Naive thymus-derived CD4-positive, alpha-beta T cell (primary cell): Measurements from ENCODE around the gene HDAC4. TPM values are rescaled to one million over a fixed set of nuclear protein-coding genes. Genes with fewer than 3 reads are reported as not detected.

ENCODE experiments used
- ATAC-seq: fragments of 150-1000 bp; cut with Tn5 transposase; 2 replicates; pipeline ENCODE4 v1.10.0; 2021; ENCODE audit warnings: mild to moderate bottlenecking, moderate library complexity
- CTCF ChIA-PET: fragments of 350-600 bp; sonication (Branson Sonifier 250); formaldehyde crosslinking; loops from one replicate; lab custom pipeline; 2021; ENCODE audit warnings: antibody characterized with exemption; lab: Charles Lee
- POLR2A ChIA-PET: fragments of 350-600 bp; sonication (Branson Sonifier 250); formaldehyde crosslinking; loops from one replicate; lab custom pipeline; 2021; ENCODE audit warnings: antibody characterized with exemption, inconsistent platforms; lab: Charles Lee
- DNase-seq, 9 donors: peaks; one replicate each; pipeline versions ENCODE4 v3.0.0 to v3.0.0-alpha.2; 2020 to 2022; ENCODE audit warnings: mixed read lengths in 1 of 9
- H3K27ac ChIP-seq: one replicate; pipeline ENCODE4 v1.7.0; 2013; ENCODE audit warnings: mild to moderate bottlenecking, low read depth, low read length, moderate library complexity
- H3K27me3 ChIP-seq, 2 donors: one replicate each; pipeline ENCODE4 v1.7.0; 2013; ENCODE audit warnings: low read length in 2 of 2, mild to moderate bottlenecking in 2 of 2, moderate library complexity in 2 of 2; ENCODE audit not compliant: control insufficient read depth in 2 of 2, insufficient read depth in 2 of 2
- H3K36me3 ChIP-seq, 3 experiments: 1 replicate in 2 of 3; 2 replicates in 1 of 3; pipeline ENCODE4 v1.7.0; 2013; ENCODE audit warnings: low read length in 3 of 3, mild to moderate bottlenecking in 3 of 3, moderate library complexity in 1 of 3; ENCODE audit not compliant: insufficient read depth in 3 of 3, control insufficient read depth in 2 of 3
- H3K4me1 ChIP-seq, 2 donors: one replicate each; pipeline ENCODE4 v1.7.0; 2013; ENCODE audit warnings: low read length in 2 of 2, mild to moderate bottlenecking in 2 of 2, moderate library complexity in 1 of 2; ENCODE audit not compliant: control insufficient read depth in 2 of 2, insufficient read depth in 2 of 2
- H3K4me3 ChIP-seq: 2 replicates; pipeline ENCODE4 v1.7.0; 2013; ENCODE audit warnings: mild to moderate bottlenecking, low read length
- H3K9me3 ChIP-seq, 3 experiments: 1 replicate in 2 of 3; 2 replicates in 1 of 3; pipeline ENCODE4 v1.7.0; 2013; ENCODE audit warnings: low read length in 3 of 3; ENCODE audit not compliant: control insufficient read depth in 2 of 3
- H3K27ac Mint-ChIP-seq, 9 donors: one replicate each; pipeline ENCODE4 v1.8.0; 2020 to 2022; ENCODE audit warnings: mixed read lengths in 9 of 9, mild to moderate bottlenecking in 8 of 9, moderate library complexity in 5 of 9, inconsistent platforms in 2 of 9
- H3K27me3 Mint-ChIP-seq, 5 donors: one replicate each; pipeline ENCODE4 v1.8.0; 2021 to 2022; ENCODE audit warnings: mixed read lengths in 5 of 5, mild to moderate bottlenecking in 1 of 5
- H3K36me3 Mint-ChIP-seq, 5 donors: one replicate each; pipeline ENCODE4 v1.8.0; 2020 to 2022; ENCODE audit warnings: mixed read lengths in 5 of 5, mild to moderate bottlenecking in 3 of 5, inconsistent platforms in 1 of 5
- H3K4me1 Mint-ChIP-seq, 7 donors: one replicate each; pipeline ENCODE4 v1.8.0; 2020 to 2022; ENCODE audit warnings: mixed read lengths in 7 of 7, mild to moderate bottlenecking in 3 of 7, inconsistent platforms in 1 of 7
- H3K4me3 Mint-ChIP-seq, 10 donors: one replicate each; pipeline ENCODE4 v1.8.0; 2020 to 2022; ENCODE audit warnings: mild to moderate bottlenecking in 10 of 10, mixed read lengths in 10 of 10, moderate library complexity in 6 of 10, inconsistent platforms in 2 of 10
- H3K9me3 Mint-ChIP-seq, 11 donors: one replicate each; pipeline ENCODE4 v1.8.0; 2020 to 2022; ENCODE audit warnings: mixed read lengths in 11 of 11, mild to moderate bottlenecking in 4 of 11, inconsistent platforms in 1 of 11, moderate library complexity in 1 of 11
- intact Hi-C, 2 donors: fragments of 100-400 bp; cut with micrococcal nuclease; formaldehyde crosslinking; loops; one replicate each; pipeline ENCODE4 v1.15.1; 2023
- polyA plus RNA-seq, 2 donors: library from polyadenylated mRNA; unstranded; fragments of 300-500 nt; fragmentation: Illumina TruSeq; gene quantifications; one replicate each; pipeline ENCODE4 v1.2.3, GENCODE V29; 2021
- total RNA-seq, 6 experiments: library from RNA in 5 of 6; stranded (reverse) in 5 of 6; gene quantifications; 1 replicate in 5 of 6; 2 replicates in 1 of 6; pipeline ENCODE4 v1.2.3 and lab custom pipeline; 2021 to 2026

HDAC4 gene
- total and polyA plus RNA-seq, 7 experiments from 2014 or later: 7.4 to 101 (median 55.3) TPM

DNA sequence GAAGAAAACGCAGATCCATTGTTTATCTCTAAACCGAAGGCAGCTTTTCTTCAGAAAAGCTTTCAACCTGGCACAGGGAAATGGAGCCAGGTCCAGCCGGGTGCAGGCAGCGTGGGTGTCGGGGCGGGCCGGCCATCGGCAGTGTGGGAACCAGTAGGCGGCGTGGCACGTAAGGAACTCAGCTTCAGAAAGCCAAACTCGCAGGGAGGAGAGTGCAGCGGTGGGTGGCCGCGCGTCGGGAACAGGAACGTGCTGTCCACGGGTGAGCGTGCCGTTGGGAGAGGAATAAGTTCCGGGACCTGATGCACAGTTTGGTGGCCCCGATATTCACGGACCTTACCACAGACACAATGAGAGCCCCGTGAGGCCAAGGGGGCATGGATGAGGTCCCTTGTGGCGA is 282.6 kb downstream of the HDAC4 start:
- H3K27me3 Mint-ChIP-seq: no peaks in the 10 kb centered on the region
- ChIA-PET POLR2A (no interaction called here), CTCF (no interaction called here)
- peaks cover 0 to 5% (median 0%) of the 10 kb centered on the region in 11 donors for H3K9me3 Mint-ChIP-seq
- DNase-seq (no peak), ATAC-seq (no peak)
- H3K4me3 ChIP-seq: no peak overlapping the region
- no peak overlapping the region for H3K4me3 Mint-ChIP-seq
- no peaks in the 10 kb centered on the region for H3K27me3 ChIP-seq
- peaks cover 0 to 16% (median 11%) of the 10 kb centered on the region in 3 experiments for H3K36me3 ChIP-seq
- H3K36me3 Mint-ChIP-seq: peaks cover 0 to 7% (median 3%) of the 10 kb centered on the region in 5 donors
- peaks cover 11 to 38% (median 28%) of the 10 kb centered on the region in 7 donors for H3K4me1 Mint-ChIP-seq
- no peaks in the 10 kb centered on the region for H3K9me3 ChIP-seq
- peak overlapping the region in 1 of 9 donors; percentile 78 for H3K27ac Mint-ChIP-seq
- intact Hi-C loops: loop anchor here in 1 of 2 donors (2.0 kb wide), 1 partner anchor 25 kb away; no protein-coding TSS in a partner anchor
- H3K27ac ChIP-seq: no peak overlapping the region
- H3K4me1 ChIP-seq: no peaks in the 10 kb centered on the region

DNA sequence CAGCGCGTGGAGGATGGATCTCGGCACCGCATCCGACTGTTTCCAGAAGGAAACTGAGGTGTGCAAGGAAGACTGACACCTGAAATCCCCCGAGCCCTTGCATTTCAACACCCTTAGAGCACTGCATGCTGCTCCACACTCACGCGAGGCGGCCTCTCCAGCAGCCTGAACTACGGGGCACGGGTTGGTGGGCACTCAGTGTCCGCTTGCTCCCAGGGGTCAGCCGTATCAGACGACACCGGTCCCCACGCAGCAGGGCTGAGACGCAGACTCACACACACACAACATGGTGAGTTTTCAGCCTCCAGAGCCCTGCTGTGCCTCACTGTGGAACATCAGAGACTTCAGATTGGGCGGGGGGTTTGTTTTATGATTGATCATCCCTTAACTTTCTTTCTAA is 283.0 kb downstream of the HDAC4 start:
- H3K9me3 ChIP-seq: no peaks in the 10 kb centered on the region
- Mint-ChIP-seq H3K4me3 (no peak overlapping the region), H3K9me3 (peaks cover 0 to 5% (median 0%) of the 10 kb centered on the region in 11 donors), H3K36me3 (peaks cover 0 to 7% (median 3%) of the 10 kb centered on the region in 5 donors), H3K4me1 (peaks cover 11 to 38% (median 28%) of the 10 kb centered on the region in 7 donors), H3K27me3 (no peaks in the 10 kb centered on the region), H3K27ac (peak overlapping the region in 1 of 9 donors; percentile 78)
- H3K27ac ChIP-seq: no peak overlapping the region
- no peaks in the 10 kb centered on the region for H3K4me1 ChIP-seq
- H3K27me3 ChIP-seq: no peaks in the 10 kb centered on the region
- no peak for ATAC-seq
- H3K36me3 ChIP-seq: peaks cover 0 to 20% (median 11%) of the 10 kb centered on the region in 3 experiments
- ChIA-PET CTCF (no interaction called here), POLR2A (no interaction called here)
- no peak overlapping the region for H3K4me3 ChIP-seq
- no peak for DNase-seq
- intact Hi-C loops: loop anchor here in 1 of 2 donors (2.0 kb wide), 1 partner anchor 25 kb away; no protein-coding TSS in a partner anchor

DNA sequence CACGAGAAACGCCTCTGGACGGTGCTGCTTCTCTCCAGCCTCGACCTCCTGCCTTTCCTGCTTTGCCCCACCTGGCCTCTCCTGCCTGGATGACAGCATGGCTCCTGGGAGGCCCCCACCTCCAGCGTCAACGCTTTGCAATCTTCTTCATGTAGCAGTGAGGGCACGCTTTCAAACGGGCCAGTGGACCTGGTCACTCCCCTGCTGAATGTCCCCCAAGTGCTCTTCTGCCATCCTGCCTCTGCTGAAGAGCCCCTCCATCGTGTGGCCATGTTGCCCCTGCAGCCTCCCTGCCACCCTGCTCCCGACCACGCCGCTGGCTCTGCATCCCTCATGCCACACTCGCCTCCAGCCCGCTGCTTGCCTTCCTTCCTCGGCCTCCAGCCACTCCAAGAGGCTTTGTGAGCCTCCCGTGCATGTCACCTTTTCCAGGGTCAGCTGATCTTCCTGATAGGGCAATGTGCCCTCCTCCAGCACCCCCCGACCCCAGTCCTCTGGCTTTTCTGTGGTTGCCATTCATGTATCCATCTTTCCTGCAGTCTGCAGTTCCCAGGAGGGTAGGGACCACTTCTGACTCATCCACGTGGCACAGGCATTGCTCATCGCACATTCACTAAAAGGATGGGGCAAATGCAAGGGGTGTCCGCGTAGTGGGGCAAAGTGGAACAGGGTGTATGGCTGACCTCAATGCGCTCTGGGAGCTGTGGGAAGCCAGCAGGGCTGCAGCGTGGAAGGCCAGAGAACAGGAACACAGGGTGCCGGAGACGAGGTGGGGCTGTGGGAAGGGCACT is 284.2 kb downstream of the HDAC4 start:
- POLR2A ChIA-PET: no interaction called here
- CTCF ChIA-PET: no interaction called here

DNA sequence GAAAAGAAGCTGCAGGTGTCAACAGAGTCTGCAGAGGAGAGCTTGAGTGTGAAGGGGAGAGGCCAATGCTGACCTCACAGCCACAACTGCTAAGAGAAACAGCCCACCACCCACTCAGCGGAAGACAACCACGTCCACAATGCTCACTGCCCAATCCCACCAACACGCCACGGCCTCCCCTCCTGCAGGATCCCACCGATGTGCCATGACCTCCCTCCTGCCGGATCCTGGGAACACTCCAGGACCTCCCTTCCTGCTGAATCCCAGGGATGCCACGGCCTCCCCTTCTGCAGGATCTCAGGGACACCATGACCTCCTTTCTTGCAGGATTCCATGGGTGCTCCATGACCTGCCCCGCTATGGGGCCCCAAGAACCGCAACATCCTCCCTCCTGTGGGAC is 285.2 kb downstream of the HDAC4 start:
- DNase-seq: no peak

More for the DNA sequence above, 284.2 kb downstream of the HDAC4 start:
- intact Hi-C loops: no loop called here
- peak overlapping the region in 4 of 9 donors; percentile 31 to 78 (median 54) for H3K27ac Mint-ChIP-seq
- H3K4me3 Mint-ChIP-seq: no peak overlapping the region
- Histone ChIP-seq H3K4me1 (no peaks in the 10 kb centered on the region), H3K4me3 (no peak overlapping the region), H3K9me3 (no peaks in the 10 kb centered on the region), H3K27ac (no peak overlapping the region), H3K36me3 (peaks cover 0 to 28% (median 17%) of the 10 kb centered on the region in 3 experiments), H3K27me3 (no peaks in the 10 kb centered on the region)
- no peaks in the 10 kb centered on the region for H3K27me3 Mint-ChIP-seq
- DNase-seq: no peak
- H3K9me3 Mint-ChIP-seq: peaks cover 0 to 5% (median 0%) of the 10 kb centered on the region in 11 donors
- peaks cover 0 to 4% (median 3%) of the 10 kb centered on the region in 5 donors for H3K36me3 Mint-ChIP-seq
- no peak for ATAC-seq
- H3K4me1 Mint-ChIP-seq: peaks cover 10 to 38% (median 28%) of the 10 kb centered on the region in 7 donors

DNA sequence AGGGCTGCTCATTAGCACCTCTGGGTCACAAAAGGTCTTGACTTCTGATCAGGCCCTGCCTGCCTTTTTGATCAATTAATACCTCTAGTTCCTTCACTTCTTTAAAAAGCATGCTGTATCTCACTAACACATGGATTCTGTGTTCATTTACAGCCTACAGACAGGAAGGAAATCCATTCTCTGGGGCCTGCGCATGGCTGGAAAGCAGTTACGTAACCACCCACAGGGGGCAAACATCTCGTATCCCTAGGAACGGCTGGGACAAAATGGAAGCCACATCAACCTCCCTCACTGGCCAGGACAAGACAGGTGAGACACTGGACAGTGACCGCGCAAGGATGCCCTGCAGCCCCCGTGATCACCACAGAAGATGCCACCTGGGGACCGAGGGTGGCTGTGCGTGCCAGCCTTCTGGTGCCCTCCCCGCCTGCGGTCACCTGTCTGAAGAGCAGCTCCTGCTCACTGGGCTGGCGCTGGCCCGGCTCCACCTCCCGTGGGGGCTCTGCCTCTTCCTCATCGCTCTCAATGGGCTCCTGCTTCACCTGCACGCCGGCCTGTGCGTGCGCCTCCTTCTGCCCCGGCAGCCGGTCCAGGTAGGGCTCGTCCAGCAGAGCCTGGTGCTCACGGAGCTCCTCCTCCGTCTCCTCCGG is 286.1 kb downstream of the HDAC4 start:
- H3K27ac Mint-ChIP-seq: no peak overlapping the region
- Histone ChIP-seq H3K27ac (no peak overlapping the region), H3K36me3 (peaks cover 0 to 47% (median 20%) of the 10 kb centered on the region in 3 experiments), H3K4me3 (no peak overlapping the region), H3K9me3 (no peaks in the 10 kb centered on the region), H3K4me1 (no peaks in the 10 kb centered on the region), H3K27me3 (no peaks in the 10 kb centered on the region)
- H3K4me3 Mint-ChIP-seq: no peak overlapping the region
- ChIA-PET POLR2A (no interaction called here), CTCF (no interaction called here)
- ATAC-seq (no peak), DNase-seq (no peak)
- peaks cover 0 to 3% (median 0%) of the 10 kb centered on the region in 11 donors for H3K9me3 Mint-ChIP-seq
- H3K27me3 Mint-ChIP-seq: no peaks in the 10 kb centered on the region
- intact Hi-C loops: no loop called here
- H3K36me3 Mint-ChIP-seq: peaks cover 2 to 11% (median 5%) of the 10 kb centered on the region in 5 donors
- peaks cover 5 to 23% (median 14%) of the 10 kb centered on the region in 7 donors for H3K4me1 Mint-ChIP-seq

More for the DNA sequence above, 285.2 kb downstream of the HDAC4 start:
- no peak for ATAC-seq
- POLR2A ChIA-PET: interaction anchor here (0.6 kb wide), 1 partner anchor 101 kb away, joined by 3 read pairs; no protein-coding TSS in a partner anchor
- no peaks in the 10 kb centered on the region for H3K27me3 ChIP-seq
- CTCF ChIA-PET: no interaction called here
- H3K4me1 ChIP-seq: no peaks in the 10 kb centered on the region
- H3K4me3 ChIP-seq: no peak overlapping the region
- no peaks in the 10 kb centered on the region for H3K9me3 ChIP-seq
- Mint-ChIP-seq H3K27me3 (no peaks in the 10 kb centered on the region), H3K27ac (peak overlapping the region in 1 of 9 donors; percentile 7), H3K9me3 (peaks cover 0 to 5% (median 0%) of the 10 kb centered on the region in 11 donors), H3K4me1 (peaks cover 10 to 31% (median 22%) of the 10 kb centered on the region in 7 donors), H3K4me3 (no peak overlapping the region), H3K36me3 (peaks cover 0 to 4% (median 3%) of the 10 kb centered on the region in 5 donors)
- H3K27ac ChIP-seq: no peak overlapping the region
- H3K36me3 ChIP-seq: peaks cover 0 to 38% (median 17%) of the 10 kb centered on the region in 3 experiments
- intact Hi-C loops: no loop called here

DNA sequence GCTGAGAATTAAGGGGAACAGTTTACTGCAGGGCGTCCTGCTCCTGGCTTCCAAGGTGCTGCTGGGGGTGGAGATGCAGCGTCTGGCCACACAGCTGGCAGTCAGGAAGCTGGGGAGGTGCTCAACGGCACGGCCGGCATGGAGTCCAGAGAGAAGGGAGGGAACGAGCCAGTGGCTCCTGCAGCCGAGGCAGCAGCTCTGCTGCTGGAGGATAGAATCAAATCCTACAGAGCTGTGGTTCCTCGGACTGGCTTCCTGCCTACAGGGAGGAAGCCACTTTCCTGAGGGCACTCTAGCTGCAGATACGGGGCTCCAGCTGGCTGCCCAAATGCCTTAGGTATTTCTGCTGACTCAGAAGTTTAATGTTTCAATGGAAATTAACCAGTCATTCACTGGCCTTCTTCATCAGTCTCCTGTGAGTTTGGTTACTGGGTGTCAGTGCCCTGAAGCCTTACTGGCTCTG is 286.7 kb downstream of the HDAC4 start:
- H3K27ac Mint-ChIP-seq: no peak overlapping the region
- Histone ChIP-seq H3K4me1 (no peaks in the 10 kb centered on the region), H3K27ac (no peak overlapping the region), H3K27me3 (no peaks in the 10 kb centered on the region), H3K36me3 (peaks cover 0 to 53% (median 24%) of the 10 kb centered on the region in 3 experiments), H3K9me3 (no peaks in the 10 kb centered on the region), H3K4me3 (no peak overlapping the region)
- H3K4me1 Mint-ChIP-seq: peaks cover 2 to 17% (median 8%) of the 10 kb centered on the region in 7 donors
- ChIA-PET CTCF (no interaction called here), POLR2A (no interaction called here)
- H3K4me3 Mint-ChIP-seq: no peak overlapping the region
- peaks cover 0 to 3% (median 0%) of the 10 kb centered on the region in 11 donors for H3K9me3 Mint-ChIP-seq
- peaks cover 4 to 11% (median 5%) of the 10 kb centered on the region in 5 donors for H3K36me3 Mint-ChIP-seq
- no peaks in the 10 kb centered on the region for H3K27me3 Mint-ChIP-seq
- no peak for ATAC-seq
- DNase-seq: no peak
- intact Hi-C loops: no loop called here
